ENCODE measurements around the gene ERFL. TPM values are rescaled to one million over a fixed set of nuclear protein-coding genes. Genes with fewer than 3 reads are reported as not detected.

ERFL gene
- total and polyA plus RNA-seq, 3 donors from 2014 or later, result 0.78 to 2.4 (median 2.2) TPM

- Histone ChIP-seq H3K27ac (no peak overlapping the region), H3K4me3 (no peak overlapping the region), H3K9me3 (no peaks in the 10 kb centered on the region), H3K4me1 (peaks cover 3% of the 10 kb centered on the region), H3K27me3 (no peaks in the 10 kb centered on the region), H3K36me3 (ENCODE audit: low read depth, missing control alignments) (no peaks in the 10 kb centered on the region)
- no peak for DNase-seq
- TF ChIP-seq POLR2A (IDR thresholded peaks at IDR 0.05) (no peak), CTCF (IDR thresholded peaks at IDR 0.05) (no peak)
- intact Hi-C loops (cut with DNase I; ENCODE audit: low total_unique reads), result no loop called here
- WGBS, 2 donors, result 88 to 91% methylated on average over 10 to 12 of the region's 12 CpGs
These were observed 39.3 kb downstream of the ERFL start for GRCh38 chr19:41888926-41889325.

GRCh38 chr19:41887711-41888382 lies 40.4 kb downstream of the ERFL start:
- TF ChIP-seq POLR2A (IDR thresholded peaks at IDR 0.05) (no peak), CTCF (IDR thresholded peaks at IDR 0.05) (no peak)
- peaks cover 3% of the 10 kb centered on the region for H3K4me1 ChIP-seq
- intact Hi-C loops (cut with DNase I; ENCODE audit: low total_unique reads), result no loop called here
- H3K36me3 ChIP-seq (ENCODE audit: low read depth, missing control alignments), result no peaks in the 10 kb centered on the region
- no peak for DNase-seq
- H3K27ac ChIP-seq, result no peak overlapping the region
- H3K9me3 ChIP-seq, result no peaks in the 10 kb centered on the region
- 47 to 52% methylated on average over 6 to 17 of the region's 17 CpGs for WGBS, 2 donors
- no peaks in the 10 kb centered on the region for H3K27me3 ChIP-seq
- no peak overlapping the region for H3K4me3 ChIP-seq

GRCh38 chr19:41886761-41887710 lies 41.2 kb downstream of the ERFL start:
- intact Hi-C loops (cut with DNase I; ENCODE audit: low total_unique reads), result no loop called here
- no peak for DNase-seq
- no peaks in the 10 kb centered on the region for H3K36me3 ChIP-seq (ENCODE audit: low read depth, missing control alignments)
- 69 to 72% methylated on average over 13 of the region's 13 CpGs for WGBS, 2 donors
- peaks cover 3% of the 10 kb centered on the region for H3K4me1 ChIP-seq
- no peaks in the 10 kb centered on the region for H3K9me3 ChIP-seq
- H3K27ac ChIP-seq, result no peak overlapping the region
- H3K27me3 ChIP-seq, result no peaks in the 10 kb centered on the region
- no peak overlapping the region for H3K4me3 ChIP-seq
- TF ChIP-seq POLR2A (IDR thresholded peaks at IDR 0.05), result no peak
- no peak for TF ChIP-seq CTCF (IDR thresholded peaks at IDR 0.05)

GRCh38 chr19:41883821-41884733 lies 44.2 kb downstream of the ERFL start:
- Histone ChIP-seq H3K4me1 (peaks cover 3% of the 10 kb centered on the region), H3K27ac (no peak overlapping the region), H3K36me3 (ENCODE audit: low read depth, missing control alignments) (no peaks in the 10 kb centered on the region), H3K4me3 (peak overlapping the region; percentile 71 to 83), H3K9me3 (no peaks in the 10 kb centered on the region), H3K27me3 (no peaks in the 10 kb centered on the region)
- no peak for TF ChIP-seq POLR2A (IDR thresholded peaks at IDR 0.05)
- peak in 1 of 3 experiments; percentile 11 for TF ChIP-seq CTCF (IDR thresholded peaks at IDR 0.05)
- intact Hi-C loops (cut with DNase I; ENCODE audit: low total_unique reads), result no loop called here
- WGBS, 2 donors, result 0% methylated on average over 12 to 65 of the region's 66 CpGs
- DNase-seq, result peak; percentile 97
